ENCODE measurements around the gene KCMF1. TPM values are rescaled to one million over a fixed set of nuclear protein-coding genes. Genes with fewer than 3 reads are reported as not detected.

KCMF1 gene
- total and polyA plus RNA-seq, 9 of the 15 experiments (the other 6 are each of a cell fraction or from before 2014, with no cell fraction given) = 6.8 to 88.2 (median 46.5) TPM

GRCh38 chr2:84965192-84965516 lies 5.8 kb upstream of the KCMF1 start:
- Histone ChIP-seq H3K9me1 (ENCODE audit: control insufficient read depth, insufficient read depth, low read length) (no peaks in the 10 kb centered on the region), H3K36me3 (ENCODE audit: control insufficient read depth, insufficient read depth, low read length) (peaks cover 30% of the 10 kb centered on the region), H2AFZ (ENCODE audit: low read depth, low read length) (no peak overlapping the region), H3K4me1 (replicated peaks in 1 of 2; ENCODE audit: control insufficient read depth in 2 of 2, insufficient read depth in 2 of 2, low read length in 2 of 2) (peaks cover 7 to 9% of the 10 kb centered on the region in 2 experiments; a peak in 4 of 5 replicates), H4K20me1 (replicated peaks; ENCODE audit: control insufficient read depth, insufficient read depth, low read length) (no peaks in the 10 kb centered on the region), H3K79me2 (ENCODE audit: control insufficient read depth, insufficient read depth, low read length) (peaks cover 29% of the 10 kb centered on the region), H3K9ac (ENCODE audit: insufficient read depth in 1 of 2, low read depth in 2 of 2, low read length in 2 of 2) (no peak overlapping the region), H3K9me3 (replicated peaks; ENCODE audit: control insufficient read depth, insufficient read depth, low read depth, low read length) (no peaks in the 10 kb centered on the region), H3K27ac (ENCODE audit: extremely low read depth, low read depth, low read length) (no peak overlapping the region; the same call in 2 of the 3 replicates), H3K4me3 (no peak overlapping the region), H3K27me3 (ENCODE audit: control insufficient read depth in 2 of 2, insufficient read depth in 2 of 2, low read length in 2 of 2) (no peaks in the 10 kb centered on the region), H3K4me2 (ENCODE audit: insufficient read depth, low read length) (no peak overlapping the region)
- FAIRE-seq = no peak
- ChIA-PET POLR2A (no interaction called here), CTCF (ENCODE audit: low intra/inter-chr PET ratio) (no interaction called here)
- TF ChIP-seq FOXK1 (CRISPR knock-in tag; IDR thresholded peaks at IDR 0.05; ENCODE audit: borderline replicate concordance) (no peak), HMGXB4 (CRISPR knock-in tag; IDR thresholded peaks at IDR 0.05) (no peak), ZBTB17 (CRISPR knock-in tag; IDR thresholded peaks at IDR 0.05) (no peak), SNAPC5 (CRISPR knock-in tag; IDR thresholded peaks at IDR 0.05) (no peak), XRCC4 (IDR thresholded peaks at IDR 0.05; ENCODE audit: extremely low read depth, insufficient read depth, insufficient read length) (no peak), NFATC3 (IDR thresholded peaks at IDR 0.05) (no peak), ZNF408 (CRISPR knock-in tag; IDR thresholded peaks at IDR 0.05; ENCODE audit: low read depth) (no peak)
- no TSS peak for BruUV-seq (replicated peaks)
- in situ Hi-C loops (cut with MboI) = no loop called here
- no peak for DNase-seq (ENCODE audit: extremely low read depth in 1 of 4, low spot score in 3 of 4)
- ATAC-seq = no peak
- intact Hi-C loops (cut with micrococcal nuclease) = no loop called here

All from K562 (cell line).